Endothelial cell (in vitro differentiated cells): Measurements from ENCODE around the gene CD300E. TPM values are rescaled to one million over a fixed set of nuclear protein-coding genes. Genes with fewer than 3 reads are reported as not detected.

Experiments
- DNase-seq: peaks from one replicate; pipeline ENCODE4 v3.0.0; 2021; ENCODE audit warnings: low spot score
- H3K27ac Mint-ChIP-seq: one replicate; pipeline ENCODE4 v1.8.0; 2021; ENCODE audit warnings: mixed read lengths, inconsistent platforms; ENCODE audit not compliant: unreplicated experiment
- H3K27me3 Mint-ChIP-seq: one replicate; pipeline ENCODE4 v1.8.0; 2021; ENCODE audit warnings: mild to moderate bottlenecking, moderate library complexity, mixed read lengths, inconsistent platforms; ENCODE audit not compliant: unreplicated experiment
- H3K36me3 Mint-ChIP-seq: one replicate; pipeline ENCODE4 v1.8.0; 2021; ENCODE audit warnings: mild to moderate bottlenecking, low read depth, mixed read lengths, inconsistent platforms; ENCODE audit not compliant: unreplicated experiment
- H3K4me1 Mint-ChIP-seq: one replicate; pipeline ENCODE4 v1.8.0; 2021; ENCODE audit warnings: mild to moderate bottlenecking, mixed read lengths, inconsistent platforms; ENCODE audit not compliant: unreplicated experiment
- H3K4me3 Mint-ChIP-seq: one replicate; pipeline ENCODE4 v1.8.0; 2021; ENCODE audit warnings: mild to moderate bottlenecking, mixed read lengths, inconsistent platforms; ENCODE audit not compliant: unreplicated experiment
- H3K9me3 Mint-ChIP-seq: one replicate; pipeline ENCODE4 v1.8.0; 2021; ENCODE audit warnings: mixed read lengths, inconsistent platforms; ENCODE audit not compliant: unreplicated experiment
- CTCF ChIP-seq: fragments of 200-600 bp; sonication (generic); IDR thresholded peaks from one replicate; pipeline ENCODE4 v1.5.0; 2021; ENCODE audit warnings: antibody characterized with exemption; ENCODE audit not compliant: unreplicated experiment
- total RNA-seq: library from RNA; stranded (reverse); fragmentation: NEBNext Ultra II Directional; extraction: Animal tissue kit (Norgen Biotek cat#: 25700); gene quantifications from one replicate; pipeline ENCODE4 v1.2.1, GENCODE V29; 2021; ENCODE audit not compliant: unreplicated experiment

CD300E gene
- total RNA-seq, 1 donor from 2014 or later, result not detected

GRCh38 chr17:74569020-74570003 lies 54.2 kb downstream of the CD300E start:
- Mint-ChIP-seq H3K9me3 (no peaks in the 10 kb centered on the region), H3K4me3 (no peak overlapping the region), H3K36me3 (peaks cover 3% of the 10 kb centered on the region), H3K27me3 (peaks cover 4% of the 10 kb centered on the region), H3K4me1 (no peaks in the 10 kb centered on the region), H3K27ac (no peak overlapping the region)
- no peak for TF ChIP-seq CTCF
- no peak for DNase-seq

DNA sequence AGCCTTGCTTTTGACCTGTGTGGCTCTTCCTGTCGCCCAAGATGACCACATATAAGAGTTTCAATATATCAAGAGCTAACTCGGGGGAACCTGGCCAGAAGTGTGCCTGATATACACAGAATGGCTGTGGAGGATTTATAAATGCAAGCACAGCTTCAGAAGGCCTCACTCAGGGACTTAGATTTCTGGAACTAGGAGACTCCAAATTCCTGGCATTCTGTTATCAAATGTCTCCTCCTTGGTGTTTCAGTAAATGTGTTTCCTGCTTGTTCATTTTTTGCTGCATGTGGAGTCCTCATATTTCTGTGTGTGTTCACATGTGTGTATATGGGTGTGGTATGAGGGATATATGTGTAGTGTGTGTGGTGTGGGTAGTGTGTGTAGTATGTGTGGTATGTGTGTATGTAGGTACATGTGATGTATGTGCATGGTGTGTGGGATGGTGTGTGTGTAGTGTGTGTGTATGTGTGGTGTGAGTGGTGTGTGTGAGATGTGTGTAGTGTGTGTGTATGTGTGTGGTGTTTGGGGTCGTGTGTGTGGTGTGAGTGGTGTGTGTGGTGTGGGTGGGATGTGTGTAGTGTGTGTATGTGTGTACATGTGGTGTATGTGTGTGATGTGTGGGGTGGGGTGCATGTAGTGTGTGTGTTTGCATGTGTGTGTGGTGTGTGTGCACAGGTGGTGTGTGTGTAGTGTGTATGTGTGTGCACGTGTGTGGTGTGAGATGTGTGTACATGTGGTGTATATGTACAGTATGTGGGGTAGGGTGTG lies 55.2 kb downstream of the CD300E start:
- peaks cover 8% of the 10 kb centered on the region for H3K27me3 Mint-ChIP-seq
- no peak for DNase-seq
- H3K9me3 Mint-ChIP-seq, result no peaks in the 10 kb centered on the region
- peak overlapping the region; percentile 17 for H3K4me3 Mint-ChIP-seq
- no peak for TF ChIP-seq CTCF
- H3K36me3 Mint-ChIP-seq, result peaks cover 7% of the 10 kb centered on the region
- peaks cover 3% of the 10 kb centered on the region for H3K4me1 Mint-ChIP-seq
- H3K27ac Mint-ChIP-seq, result peak overlapping the region; percentile 43

DNA sequence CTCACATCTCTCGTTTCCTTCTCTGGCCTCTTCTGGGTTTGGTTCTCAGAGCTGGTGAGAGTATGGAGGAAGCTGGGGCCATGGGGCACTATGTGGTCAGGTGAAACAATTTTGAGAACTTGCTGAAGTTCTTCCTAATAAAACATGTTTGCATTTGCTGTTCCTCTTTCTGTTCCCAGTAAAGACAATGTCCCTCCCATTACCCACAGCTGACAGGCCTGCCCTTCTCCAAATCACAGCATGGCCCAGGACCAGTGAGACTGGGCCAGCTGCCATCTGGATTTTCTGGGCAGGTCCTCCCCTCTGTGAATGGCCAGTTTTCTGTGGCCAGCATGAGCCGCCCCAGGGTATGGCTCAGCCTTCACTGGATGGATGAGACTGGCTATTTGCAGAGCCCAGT lies 56.1 kb downstream of the CD300E start, which contains the start of gene CD300H:
Gene CD300H (minus strand): TSS at position 113 of the 400 bp plus-strand sequence.
- Mint-ChIP-seq H3K4me3 (peak within 1 kb of the TSS; percentile 17), H3K27ac (peak within 1 kb of the TSS; percentile 43), H3K9me3 (no peaks in the 10 kb centered on the region), H3K4me1 (peaks cover 3% of the 10 kb centered on the region), H3K36me3 (peaks cover 7% of the 10 kb centered on the region), H3K27me3 (peaks cover 8% of the 10 kb centered on the region)
- DNase-seq, result no peak
- no peak for TF ChIP-seq CTCF

GRCh38 chr17:74566132-74566753 lies 57.3 kb downstream of the CD300E start:
- Mint-ChIP-seq H3K27ac (no peak overlapping the region), H3K4me3 (no peak overlapping the region), H3K9me3 (no peaks in the 10 kb centered on the region), H3K27me3 (peaks cover 11% of the 10 kb centered on the region), H3K4me1 (peaks cover 3% of the 10 kb centered on the region), H3K36me3 (peaks cover 7% of the 10 kb centered on the region)
- DNase-seq, result peak; percentile 59
- peak; percentile 54 for TF ChIP-seq CTCF
